ELF-1 (cell line): ENCODE data around the gene OR2V1.
"Not testable (repeated sequence)": the region's sequence is repeated elsewhere in the genome, so short reads cannot be mapped to it uniquely, and the experiment has no call there.

ENCODE experiments used
- DNase-seq: peaks from one replicate; pipeline ENCODE4 v3.0.0-alpha.2; 2016; ENCODE audit warnings: low read depth, low spot score

The OR2V1 gene

GRCh38 chr5:181127907-181128626 lies 2.9 kb downstream of the OR2V1 start:
- no peak for DNase-seq

DNA sequence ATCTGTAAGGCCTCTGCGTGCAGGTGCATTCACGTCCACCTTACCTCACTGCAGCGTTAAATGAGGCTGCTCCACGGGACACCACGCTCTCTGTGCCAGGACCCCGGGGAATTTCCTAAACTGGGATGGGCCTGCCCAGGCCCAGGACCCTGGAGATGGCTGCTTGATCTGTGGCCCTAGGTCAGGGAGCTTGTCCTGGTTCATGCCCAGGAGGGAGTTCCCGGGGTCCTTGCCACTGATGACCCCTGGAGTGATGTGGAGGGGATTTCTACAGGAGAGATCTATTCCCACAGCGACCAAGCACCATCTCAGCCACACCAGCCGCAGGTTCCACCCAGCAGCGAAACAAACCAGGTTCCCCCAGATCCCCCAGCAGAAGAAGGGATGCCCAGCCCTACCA lies 3.5 kb downstream of the OR2V1 start:
- DNase-seq: no peak

DNA sequence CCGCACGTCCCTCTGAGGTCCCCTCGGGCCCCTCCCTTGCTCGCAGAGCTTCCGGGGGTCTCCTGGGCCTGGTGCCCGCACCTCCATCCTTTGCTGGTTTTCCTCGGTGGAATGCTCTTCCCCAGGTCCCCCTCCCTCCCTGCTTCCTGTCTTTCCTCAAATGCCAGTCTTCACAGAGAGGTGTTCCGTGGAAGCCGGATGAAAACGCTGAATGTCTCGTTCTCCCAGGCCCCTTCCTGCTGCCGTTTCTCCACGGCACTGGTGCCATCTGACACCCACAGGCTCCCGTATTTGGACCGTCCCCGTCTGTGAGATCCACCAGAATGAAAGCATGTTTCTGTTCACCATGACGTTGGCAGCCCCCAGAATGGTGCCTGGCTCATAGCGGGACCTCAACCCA lies 4.1 kb downstream of the OR2V1 start:
- DNase-seq: no peak

DNA sequence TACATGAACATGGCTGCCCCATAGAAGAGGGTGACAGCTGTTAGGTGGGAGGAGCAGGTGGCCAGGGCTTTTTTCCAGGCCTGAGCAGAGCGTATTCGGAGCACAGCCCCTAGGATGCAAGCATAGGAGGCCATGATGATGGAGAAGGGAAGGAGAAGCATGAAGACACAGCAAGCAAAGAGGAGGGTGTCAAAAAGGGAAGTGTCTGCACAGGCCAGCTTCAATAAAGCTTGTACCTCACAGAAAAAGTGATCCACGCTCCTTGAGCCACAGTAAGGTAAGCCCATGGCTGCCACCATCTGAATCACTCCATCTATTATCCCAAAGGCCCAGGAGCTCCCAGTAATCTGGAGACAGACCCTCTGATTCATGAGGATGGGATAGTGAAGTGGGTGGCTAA lies 6.4 kb downstream of the OR2V1 start:
- no peak for DNase-seq

- DNase-seq: no peak
Measured at GRCh38 chr5:181121675-181122561, 9.1 kb downstream of the OR2V1 start.

DNA sequence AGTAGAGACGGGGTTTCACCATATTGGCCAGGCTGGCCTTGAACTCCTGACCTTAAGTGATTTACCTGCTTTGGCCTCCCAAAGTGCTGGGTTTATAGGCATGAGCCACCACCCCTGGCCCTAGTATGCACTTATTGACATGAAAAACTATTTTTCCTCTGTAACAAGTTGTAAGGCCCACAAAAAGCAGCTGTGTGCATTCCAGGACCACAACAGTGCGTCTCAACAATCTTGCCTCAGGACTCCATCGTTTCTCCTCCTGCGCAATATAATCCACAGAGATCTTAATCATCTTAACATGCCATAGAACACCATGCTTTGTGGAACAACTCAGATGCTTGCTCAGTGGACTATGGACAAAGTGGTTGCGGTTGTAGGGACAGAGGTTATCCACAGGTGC lies 10.2 kb downstream of the OR2V1 start:
- no peak for DNase-seq

- no peak for DNase-seq
Measured at GRCh38 chr5:181120306-181120705, 10.7 kb downstream of the OR2V1 start.

DNA sequence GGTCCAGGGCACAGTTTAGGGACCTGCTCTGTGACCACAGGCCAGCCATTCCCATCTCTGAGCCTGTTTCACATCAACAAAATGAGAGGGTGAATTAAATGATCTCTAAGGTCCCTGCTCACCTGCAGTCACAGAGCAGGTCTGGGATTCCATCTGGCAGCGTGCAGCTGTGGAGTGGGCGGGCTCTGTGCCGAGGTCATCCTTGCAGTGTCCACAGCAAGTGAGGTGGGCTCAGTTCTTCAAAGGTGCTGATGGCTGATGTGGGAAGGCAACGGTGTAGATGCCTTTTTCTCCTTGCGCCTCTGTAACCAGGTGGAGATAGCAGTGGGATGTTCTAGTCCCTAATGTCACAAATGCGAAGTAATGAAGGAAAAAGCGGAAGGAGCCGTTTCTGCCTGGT lies 11.9 kb downstream of the OR2V1 start:
- DNase-seq: no peak

GRCh38 chr5:181118369-181118768 lies 12.6 kb downstream of the OR2V1 start:
- DNase-seq: no peak

- DNase-seq: peak; percentile 69
Measured at GRCh38 chr5:181114844-181115778, 15.9 kb downstream of the OR2V1 start.

GRCh38 chr5:181114284-181114843 lies 16.6 kb downstream of the OR2V1 start:
- DNase-seq: peak; percentile 29

DNA sequence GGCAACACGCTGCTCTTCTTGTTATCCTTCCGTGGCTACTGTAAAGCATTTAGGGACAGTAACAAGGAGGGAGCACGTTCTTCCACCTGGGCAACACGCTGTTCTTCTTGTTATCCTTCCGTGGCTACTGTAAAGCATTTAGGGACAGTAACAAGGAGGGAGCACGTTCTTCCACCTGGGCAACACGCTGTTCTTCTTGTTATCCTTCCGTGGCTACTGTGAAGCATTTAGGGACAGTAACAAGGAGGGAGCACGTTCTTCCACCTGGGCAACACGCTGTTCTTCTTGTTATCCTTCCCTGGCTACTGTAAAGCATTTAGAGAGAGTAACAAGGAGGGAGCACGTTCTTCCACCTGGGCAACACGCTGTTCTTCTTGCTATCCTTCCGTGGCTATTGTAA lies 17.4 kb downstream of the OR2V1 start:
- not testable (repeated sequence) for DNase-seq

DNA sequence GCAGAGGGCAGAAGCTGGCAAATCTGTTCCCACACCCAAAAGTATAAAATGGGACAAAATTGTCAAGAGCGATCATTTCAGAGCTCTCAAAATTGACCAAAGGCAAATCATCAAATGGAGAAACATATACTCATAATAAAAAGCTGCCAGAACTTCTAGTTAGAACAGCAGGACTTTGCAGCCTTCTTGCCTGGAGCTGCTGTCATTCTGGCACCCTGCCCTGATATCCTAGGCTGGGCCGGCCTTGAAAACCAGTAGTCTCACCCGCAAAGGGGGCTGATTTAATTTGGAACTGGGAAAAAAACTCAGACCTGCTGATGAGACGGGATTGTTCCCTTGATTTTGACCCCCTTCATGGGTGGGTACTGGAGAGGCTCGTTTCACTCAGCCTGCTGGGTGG lies 18.5 kb downstream of the OR2V1 start:
- no peak for DNase-seq

GRCh38 chr5:181111010-181111409 lies 20.0 kb downstream of the OR2V1 start:
- DNase-seq: no peak

DNA sequence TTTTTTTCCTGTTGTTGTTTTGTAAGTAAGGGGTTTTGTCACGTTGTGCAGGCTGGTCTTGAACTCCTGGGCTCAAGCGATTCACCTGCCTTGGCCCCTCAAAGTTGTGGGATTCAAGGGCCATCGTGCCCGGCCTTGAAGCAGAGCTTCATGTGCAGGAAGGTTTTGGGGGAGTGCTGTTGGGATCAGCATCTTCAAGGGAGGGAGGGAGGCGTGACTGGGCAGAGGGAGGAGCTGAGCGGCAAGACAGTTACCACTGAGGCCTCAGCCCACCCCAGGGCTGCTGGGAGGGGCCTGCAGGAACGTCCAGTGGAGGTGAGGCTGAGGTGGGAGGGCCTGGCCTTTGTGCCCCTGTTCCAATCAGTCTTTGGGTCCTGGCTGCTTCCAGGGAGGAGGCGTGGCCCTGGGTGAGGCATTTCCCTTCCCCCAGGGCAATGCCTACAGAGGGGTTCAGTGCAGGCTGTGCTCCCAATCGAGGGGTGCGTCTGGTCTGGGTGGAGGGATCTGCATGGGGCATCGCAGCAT lies 21.4 kb downstream of the OR2V1 start:
- no peak for DNase-seq

GRCh38 chr5:181108578-181109165 lies 22.3 kb downstream of the OR2V1 start:
- DNase-seq: no peak

- DNase-seq: no peak
Measured at GRCh38 chr5:181107699-181108098, 23.3 kb downstream of the OR2V1 start.

DNA sequence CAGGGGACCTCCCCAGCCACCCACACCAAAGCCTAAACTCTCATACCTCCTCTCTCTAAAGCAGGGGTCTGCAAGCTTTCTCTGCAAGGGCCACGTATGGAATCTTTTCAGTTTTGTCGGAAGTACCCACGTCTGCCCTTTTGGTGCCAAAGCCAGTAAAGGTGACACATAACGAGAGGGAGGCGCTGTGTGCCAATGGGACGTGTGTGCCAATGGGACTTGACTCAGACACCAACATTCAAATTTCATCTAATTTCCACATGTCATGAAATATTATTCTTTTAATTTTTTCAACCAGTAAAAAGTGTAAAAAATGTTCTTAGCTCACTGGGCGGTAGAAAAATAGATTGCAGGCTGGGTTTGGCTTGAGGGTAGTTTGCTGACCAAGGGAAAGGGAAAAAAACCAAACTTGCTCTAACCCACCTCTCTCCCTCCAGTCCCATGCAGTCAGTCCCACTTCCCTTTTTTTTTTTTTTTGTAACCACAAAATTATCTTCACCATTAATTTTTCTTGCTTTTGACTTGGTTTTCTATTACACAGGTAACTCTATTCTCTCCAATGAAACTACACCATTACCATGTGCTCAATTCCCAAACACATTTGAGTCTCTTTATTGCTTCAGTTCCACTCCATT lies 25.5 kb downstream of the OR2V1 start:
- DNase-seq: no peak

GRCh38 chr5:181104606-181105390 lies 26.2 kb downstream of the OR2V1 start:
- not testable (repeated sequence) for DNase-seq

- peak; percentile 44 for DNase-seq
Measured at GRCh38 chr5:181104259-181104568, 26.8 kb downstream of the OR2V1 start.
